ENCODE measurements around the gene CFAP99.

Gene CFAP99

DNA sequence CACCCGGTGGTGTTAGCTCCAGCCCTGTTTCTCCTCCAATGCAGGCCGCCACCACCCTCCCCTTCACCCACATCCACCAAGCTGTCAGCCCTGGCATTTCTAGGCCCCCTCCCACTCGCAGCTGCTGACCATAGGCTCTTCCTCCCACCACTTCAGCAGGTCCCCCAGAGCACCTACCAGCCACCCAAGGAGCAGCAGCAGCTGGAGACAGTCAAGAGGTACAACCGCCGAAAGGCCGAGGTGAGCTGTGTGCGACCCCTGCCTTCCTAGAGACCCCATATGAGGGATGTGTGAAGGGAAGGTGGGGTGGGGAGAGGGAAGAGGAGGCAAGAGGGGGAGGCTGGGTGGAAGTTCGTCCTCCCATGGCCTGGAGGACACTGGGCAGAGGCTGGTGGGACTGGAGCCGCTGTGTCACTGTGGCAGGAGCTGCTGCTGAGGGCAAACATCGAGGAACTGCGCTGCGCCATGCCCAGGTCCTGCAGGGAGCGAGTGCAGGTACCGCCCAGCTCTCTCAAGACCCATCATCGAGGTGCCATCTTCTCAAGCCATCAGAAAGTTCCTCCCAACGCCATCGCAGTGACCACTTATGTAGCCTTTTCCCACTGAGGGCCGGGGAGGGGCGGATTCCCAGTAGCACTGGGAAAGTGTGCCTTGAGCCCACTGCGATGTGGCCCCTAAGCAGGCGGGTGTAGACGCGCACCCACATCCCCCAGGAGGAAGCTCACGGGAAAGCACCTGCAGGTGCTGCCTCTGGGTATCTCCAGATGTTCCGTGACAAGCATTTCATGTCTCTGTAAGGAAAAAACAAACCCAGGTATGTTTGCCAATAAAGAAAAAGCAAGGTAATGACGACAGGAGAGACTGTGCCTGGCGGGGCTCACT lies 31.0 kb downstream of the CFAP99 start:
- TF ChIP-seq POLR2AphosphoS5 (IDR thresholded peaks at IDR 0.05; ENCODE audit: low read depth, low read length) (no peak), SIN3A (IDR thresholded peaks at IDR 0.05; ENCODE audit: borderline replicate concordance, insufficient read depth, low read length) (no peak)

DNA sequence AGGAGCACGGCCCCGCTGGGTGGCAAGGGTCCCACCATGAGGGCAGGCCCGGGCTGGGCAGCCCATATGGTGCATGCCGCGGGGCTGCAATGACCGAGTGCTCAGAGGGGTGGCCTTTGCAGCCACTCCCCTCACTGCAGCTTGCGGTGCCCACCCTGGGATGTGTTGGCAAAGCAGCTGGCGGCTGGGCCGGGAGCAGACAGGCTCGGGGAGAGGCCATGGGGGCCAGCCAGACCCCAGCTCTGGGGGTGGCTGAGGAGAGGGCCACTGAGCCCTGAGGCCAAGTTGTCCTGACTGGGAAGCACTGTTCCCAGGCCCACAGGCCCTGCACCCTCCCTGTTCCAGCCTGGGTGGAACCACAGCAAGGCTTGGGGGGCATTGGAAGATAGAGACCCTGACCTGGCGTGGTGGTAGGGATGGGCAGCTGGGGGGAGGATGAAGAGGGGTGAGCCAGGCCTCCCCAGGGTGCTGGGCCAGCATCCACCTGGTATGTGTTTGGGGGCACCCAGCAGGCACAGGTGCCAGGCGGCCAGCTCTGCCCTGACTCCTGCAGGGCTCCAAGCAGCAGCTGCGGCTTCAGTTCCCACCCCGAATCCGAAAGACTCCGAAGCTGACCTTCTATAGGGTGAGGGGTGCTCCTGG lies 31.8 kb downstream of the CFAP99 start:
- TF ChIP-seq SIN3A (IDR thresholded peaks at IDR 0.05; ENCODE audit: borderline replicate concordance, insufficient read depth, low read length) (no peak), TAF1 (IDR thresholded peaks at IDR 0.05; ENCODE audit: borderline replicate concordance, insufficient read depth, low read length) (no peak), POLR2AphosphoS5 (IDR thresholded peaks at IDR 0.05; ENCODE audit: low read depth, low read length) (no peak)
- TF ChIP-seq, protein P1, sequence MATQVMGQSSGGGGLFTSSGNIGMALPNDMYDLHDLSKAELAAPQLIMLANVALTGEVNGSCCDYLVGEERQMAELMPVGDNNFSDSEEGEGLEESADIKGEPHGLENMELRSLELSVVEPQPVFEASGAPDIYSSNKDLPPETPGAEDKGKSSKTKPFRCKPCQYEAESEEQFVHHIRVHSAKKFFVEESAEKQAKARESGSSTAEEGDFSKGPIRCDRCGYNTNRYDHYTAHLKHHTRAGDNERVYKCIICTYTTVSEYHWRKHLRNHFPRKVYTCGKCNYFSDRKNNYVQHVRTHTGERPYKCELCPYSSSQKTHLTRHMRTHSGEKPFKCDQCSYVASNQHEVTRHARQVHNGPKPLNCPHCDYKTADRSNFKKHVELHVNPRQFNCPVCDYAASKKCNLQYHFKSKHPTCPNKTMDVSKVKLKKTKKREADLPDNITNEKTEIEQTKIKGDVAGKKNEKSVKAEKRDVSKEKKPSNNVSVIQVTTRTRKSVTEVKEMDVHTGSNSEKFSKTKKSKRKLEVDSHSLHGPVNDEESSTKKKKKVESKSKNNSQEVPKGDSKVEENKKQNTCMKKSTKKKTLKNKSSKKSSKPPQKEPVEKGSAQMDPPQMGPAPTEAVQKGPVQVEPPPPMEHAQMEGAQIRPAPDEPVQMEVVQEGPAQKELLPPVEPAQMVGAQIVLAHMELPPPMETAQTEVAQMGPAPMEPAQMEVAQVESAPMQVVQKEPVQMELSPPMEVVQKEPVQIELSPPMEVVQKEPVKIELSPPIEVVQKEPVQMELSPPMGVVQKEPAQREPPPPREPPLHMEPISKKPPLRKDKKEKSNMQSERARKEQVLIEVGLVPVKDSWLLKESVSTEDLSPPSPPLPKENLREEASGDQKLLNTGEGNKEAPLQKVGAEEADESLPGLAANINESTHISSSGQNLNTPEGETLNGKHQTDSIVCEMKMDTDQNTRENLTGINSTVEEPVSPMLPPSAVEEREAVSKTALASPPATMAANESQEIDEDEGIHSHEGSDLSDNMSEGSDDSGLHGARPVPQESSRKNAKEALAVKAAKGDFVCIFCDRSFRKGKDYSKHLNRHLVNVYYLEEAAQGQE (IDR thresholded peaks at IDR 0.05; ENCODE audit: insufficient read depth in 1 of 2, low read depth in 2 of 2, low read length in 2 of 2): no peak

GRCh38 chr4:2451036-2451520 lies 32.3 kb downstream of the CFAP99 start:
- TF ChIP-seq FOXP2 (optimal IDR thresholded peaks at IDR 0.05; ENCODE audit: borderline replicate concordance, extremely low read depth, extremely low read length, insufficient read depth) (no peak), TAF1 (IDR thresholded peaks at IDR 0.05; ENCODE audit: borderline replicate concordance, insufficient read depth, low read length) (no peak), POLR2AphosphoS5 (IDR thresholded peaks at IDR 0.05; ENCODE audit: low read depth, low read length) (no peak), SIN3A (IDR thresholded peaks at IDR 0.05; ENCODE audit: borderline replicate concordance, insufficient read depth, low read length) (no peak)
- TF ChIP-seq, protein P1 (IDR thresholded peaks at IDR 0.05; ENCODE audit: insufficient read depth in 1 of 2, low read depth in 2 of 2, low read length in 2 of 2): no peak

GRCh38 chr4:2451821-2452785 lies 33.3 kb downstream of the CFAP99 start:
- TF ChIP-seq, protein P1 (IDR thresholded peaks at IDR 0.05; ENCODE audit: insufficient read depth in 1 of 2, low read depth in 2 of 2, low read length in 2 of 2): no peak
- TF ChIP-seq SIN3A (IDR thresholded peaks at IDR 0.05; ENCODE audit: borderline replicate concordance, insufficient read depth, low read length) (no peak), TAF1 (IDR thresholded peaks at IDR 0.05; ENCODE audit: borderline replicate concordance, insufficient read depth, low read length) (no peak), FOXP2 (optimal IDR thresholded peaks at IDR 0.05; ENCODE audit: borderline replicate concordance, extremely low read depth, extremely low read length, insufficient read depth) (no peak), POLR2AphosphoS5 (IDR thresholded peaks at IDR 0.05; ENCODE audit: low read depth, low read length) (no peak)
